HCT116 (cell line): Measurements from ENCODE around the gene ZBTB34. TPM values are rescaled to one million over a fixed set of nuclear protein-coding genes. Genes with fewer than 3 reads are reported as not detected.

Source experiments
- ATAC-seq: fragments of 200-7000 bp; cut with Tn5 transposase; 2 replicates; pipeline ENCODE4 v1.9.1; 2020; ENCODE audit warnings: mild to moderate bottlenecking, moderate library complexity
- BruUV-seq: library from RNA; stranded (reverse); fragments of 400-500 nt; replicated peaks from 2 replicates; lab custom pipeline; 2021; lab: Mats Ljungman, UMichigan
- CTCF ChIA-PET: fragments of 300-600 bp; sonication (Branson Sonifier 250); formaldehyde crosslinking; loops from one replicate; lab custom pipeline; 2021; ENCODE audit warnings: antibody characterized with exemption; lab: Charles Lee
- POLR2A ChIA-PET: fragments of 300-600, 350-600 bp; sonication (Branson Sonifier 250); formaldehyde crosslinking; loops from one replicate; lab custom pipeline; 2021; ENCODE audit warnings: antibody characterized with exemption; lab: Charles Lee
- RAD21 ChIA-PET, 2 experiments: fragments of 300-600 bp; sonication (Branson Sonifier 250); formaldehyde crosslinking; loops; one replicate each; lab custom pipeline; 2023; ENCODE audit warnings: low total read pairs in 2 of 2; ENCODE audit not compliant: uncharacterized antibody in 2 of 2, unreplicated experiment in 2 of 2, low non-redundant PET in 1 of 2; lab: Charles Lee
- DNase-seq: peaks from one replicate; pipeline ENCODE4 v3.0.0-alpha.2; 2010; ENCODE audit warnings: low read depth, low spot score
- H2AFZ ChIP-seq: fragments of 200-600 bp; shearing (Covaris generic), sonication (generic); 2 replicates; pipeline ENCODE4 v1.6.1; 2017; ENCODE audit warnings: low read depth, mixed run types, mixed read lengths, antibody characterized with exemption, low read length; ENCODE audit not compliant: poor library complexity, severe bottlenecking
- H3K27ac ChIP-seq: 2 replicates; pipeline ENCODE4 v1.5.1; 2012; ENCODE audit warnings: low read depth, low read length
- H3K27me3 ChIP-seq: fragments of 200-600 bp; sonication (generic); 2 replicates; pipeline ENCODE4 v1.6.1; 2016; ENCODE audit warnings: mixed run types, low read length, mixed read lengths; ENCODE audit not compliant: insufficient read depth
- H3K36me3 ChIP-seq, 2 experiments: fragments of 200-500 bp in 1 of 2; fragments of 200-600 bp in 1 of 2; sonication (Bioruptor generic) in 1 of 2; sonication (generic) in 1 of 2; 2 replicates each; pipeline versions ENCODE4 v1.5.1 to v1.6.1; 2014 to 2016; ENCODE audit warnings: low read length in 2 of 2, inconsistent platforms in 1 of 2, mixed read lengths in 1 of 2, mixed run types in 1 of 2; ENCODE audit not compliant: insufficient read depth in 2 of 2, control insufficient read depth in 1 of 2
- H3K4me1 ChIP-seq, 2 experiments: fragments of 200-600 bp in 1 of 2; sonication (generic) in 1 of 2; 2 replicates each; pipeline versions ENCODE4 v1.5.1 to v1.6.1; 2012 to 2017; ENCODE audit warnings: low read length in 2 of 2, inconsistent platforms in 1 of 2, mild to moderate bottlenecking in 1 of 2, mixed read lengths in 1 of 2, mixed run types in 1 of 2, moderate library complexity in 1 of 2; ENCODE audit not compliant: insufficient read depth in 2 of 2, control insufficient read depth in 1 of 2
- H3K4me2 ChIP-seq: fragments of 200-600 bp; sonication (generic); 2 replicates; pipeline ENCODE4 v1.6.1; 2017; ENCODE audit warnings: mixed run types, low read length, mixed read lengths
- H3K4me3 ChIP-seq, 2 experiments: fragments of 200-600 bp in 1 of 2; sonication (generic) in 1 of 2; replicated peaks in 1 of 2; 2 replicates each; pipeline ENCODE4 v1.5.1; 2011 to 2016; ENCODE audit warnings: low read length in 2 of 2, control low read depth in 1 of 2, low read depth in 1 of 2, mild to moderate bottlenecking in 1 of 2, mixed read lengths in 1 of 2, mixed run types in 1 of 2
- H3K79me2 ChIP-seq: fragments of 200-600 bp; sonication (generic); 2 replicates; pipeline ENCODE4 v1.6.1; 2017; ENCODE audit warnings: mild to moderate bottlenecking, mixed run types, low read length, moderate library complexity, mixed read lengths; ENCODE audit not compliant: insufficient read depth
- H3K9ac ChIP-seq: fragments of 200-600 bp; sonication (generic); 2 replicates; pipeline ENCODE4 v1.6.1; 2016; ENCODE audit warnings: low read length, mixed read lengths
- H3K9me2 ChIP-seq: fragments of 200-600 bp; sonication (generic), shearing (Covaris generic); 2 replicates; pipeline ENCODE4 v1.6.1; 2017; ENCODE audit warnings: mixed run types, mild to moderate bottlenecking, moderate library complexity; ENCODE audit not compliant: insufficient read depth
- H3K9me3 ChIP-seq, 2 experiments: fragments of 200-500 bp in 1 of 2; fragments of 200-600 bp in 1 of 2; sonication (Bioruptor generic) in 1 of 2; sonication (generic) in 1 of 2; 2 replicates each; pipeline ENCODE4 v1.6.1; 2014 to 2017; ENCODE audit warnings: low read length in 2 of 2, mixed read lengths in 2 of 2, inconsistent platforms in 1 of 2, low read depth in 1 of 2, mild to moderate bottlenecking in 1 of 2, mixed run types in 1 of 2, moderate library complexity in 1 of 2; ENCODE audit not compliant: control insufficient read depth in 1 of 2, insufficient read depth in 1 of 2
- H4K20me1 ChIP-seq: fragments of 200-600 bp; sonication (generic), shearing (Covaris generic); 2 replicates; pipeline ENCODE4 v1.6.1; 2017; ENCODE audit warnings: mixed run types, mild to moderate bottlenecking, moderate library complexity; ENCODE audit not compliant: insufficient read depth
- CBX3 ChIP-seq: IDR thresholded peaks from 2 replicates; pipeline ENCODE4 v1.6.1; 2012; ENCODE audit warnings: low read depth
- CEBPB ChIP-seq: IDR thresholded peaks from 2 replicates; pipeline ENCODE4 v1.6.1; 2012; ENCODE audit warnings: low read depth
- EGR1 ChIP-seq: IDR thresholded peaks from 2 replicates; pipeline ENCODE4 v1.6.1; 2012; ENCODE audit warnings: low read depth
- ELF1 ChIP-seq: IDR thresholded peaks from 2 replicates; pipeline ENCODE4 v1.6.1; 2012; ENCODE audit warnings: low read depth, borderline replicate concordance
- EZH2 ChIP-seq: fragments of 200-600 bp; sonication (generic); IDR thresholded peaks from 2 replicates; pipeline ENCODE4 v1.6.1; 2017; ENCODE audit warnings: antibody characterized with exemption, mixed run types
- FOSL1 ChIP-seq: IDR thresholded peaks from 2 replicates; pipeline ENCODE4 v1.6.1; 2012; ENCODE audit warnings: low read depth
- JUND ChIP-seq: IDR thresholded peaks from 2 replicates; pipeline ENCODE4 v1.6.1; 2012
- POLR2A ChIP-seq: IDR thresholded peaks from 2 replicates; pipeline ENCODE4 v1.7.0; 2011; ENCODE audit warnings: borderline replicate concordance; ENCODE audit not compliant: insufficient read depth, insufficient read length; ENCODE audit errors: extremely low read depth
- POLR2AphosphoS5 ChIP-seq: IDR thresholded peaks from 2 replicates; pipeline ENCODE4 v1.6.1; 2011; ENCODE audit warnings: mild to moderate bottlenecking, low read depth, low read length, moderate library complexity
- SRF ChIP-seq: IDR thresholded peaks from 2 replicates; pipeline ENCODE4 v1.6.1; 2012; ENCODE audit warnings: low read depth
- YY1 ChIP-seq: IDR thresholded peaks from 2 replicates; pipeline ENCODE4 v1.6.1; 2011; ENCODE audit warnings: low read length, low read depth, moderate library complexity, mild to moderate bottlenecking; ENCODE audit not compliant: insufficient replicate concordance; ENCODE audit errors: extremely low read depth
- ZFX ChIP-seq: fragments of 450-650 bp; IDR thresholded peaks from 2 replicates; pipeline ENCODE4 v1.6.1; 2017
- ZNF274 ChIP-seq: fragments of 200-500 bp; sonication (Bioruptor generic); IDR thresholded peaks from 2 replicates; pipeline ENCODE4 v1.6.1; 2014; ENCODE audit warnings: mild to moderate bottlenecking, low read depth, low read length, inconsistent platforms
- intact Hi-C: fragments of 100-400 bp; cut with micrococcal nuclease; formaldehyde crosslinking; loops from 2 replicates; pipeline ENCODE4 v1.10.0; 2022
- total RNA-seq: library from RNA; stranded (reverse); gene quantifications from one replicate; pipeline ENCODE4 v1.2.1, GENCODE V29; 2021; ENCODE audit not compliant: unreplicated experiment
- TF ChIP-seq, protein P1 (sequence below): IDR thresholded peaks from 2 replicates; pipeline ENCODE4 v1.6.1; 2012
- TF ChIP-seq, protein P2 (sequence below): IDR thresholded peaks from 2 replicates; pipeline ENCODE4 v1.6.1; 2012

ZBTB34 gene
- total RNA-seq, 1 experiment from 2014 or later: 5.6 TPM

DNA sequence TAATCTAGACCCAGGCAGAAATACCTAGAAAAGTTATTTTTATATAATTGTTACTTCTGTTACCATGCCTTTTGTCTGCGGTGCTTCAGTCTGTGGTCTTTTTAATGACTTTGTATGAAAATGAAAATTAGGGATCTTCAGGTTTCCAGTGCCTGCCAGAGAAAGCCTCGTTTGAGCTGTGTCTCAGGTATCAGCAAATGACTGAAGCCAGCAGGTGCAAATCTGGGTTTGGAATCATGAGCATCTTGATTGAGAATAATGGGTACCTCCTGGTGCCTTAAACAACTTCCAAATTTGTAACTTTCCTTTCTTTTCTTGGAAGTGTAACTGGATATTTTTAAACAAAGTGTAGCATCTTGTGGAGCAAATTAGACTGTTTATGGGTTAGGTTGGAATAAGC lies 4.3 kb downstream of the ZBTB34 start:
- ChIA-PET POLR2A (no interaction called here), CTCF (interaction anchor here (0.7 kb wide), 1 partner anchor 49 kb away, joined by 3 read pairs; no protein-coding TSS in a partner anchor)
- no TSS peak for BruUV-seq

DNA sequence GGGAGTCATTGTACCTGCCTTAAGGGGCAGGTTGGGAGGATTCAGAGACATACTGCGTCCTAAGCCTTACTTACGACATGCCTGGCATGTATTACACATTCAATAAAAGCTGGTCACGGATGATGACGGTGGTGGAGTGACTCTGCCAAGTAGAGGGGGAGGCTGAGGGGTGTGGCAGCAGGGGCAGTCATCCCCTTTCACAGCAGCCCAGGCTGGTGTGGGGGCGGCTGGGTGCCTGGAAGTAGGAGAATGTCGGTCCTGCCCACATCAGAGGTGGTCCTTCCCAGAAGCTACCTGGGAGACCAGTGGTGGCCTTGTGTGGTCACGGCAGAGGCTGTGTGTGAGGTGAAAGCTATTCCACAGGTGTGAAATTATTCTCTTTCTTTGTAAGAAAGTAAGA lies 8.9 kb downstream of the ZBTB34 start:
- peaks cover 38% of the 10 kb centered on the region for H3K79me2 ChIP-seq
- ChIA-PET RAD21 (no interaction called here), POLR2A (no interaction called here), CTCF (interaction anchor here (1.7 kb wide), 1 partner anchor 10 kb away, joined by 6 read pairs; the partner anchor contains the start of gene ZBTB34)
- H3K9ac ChIP-seq: no peak overlapping the region
- H3K27me3 ChIP-seq: no peaks in the 10 kb centered on the region
- TF ChIP-seq ZFX: no peak
- TF ChIP-seq, protein P1, sequence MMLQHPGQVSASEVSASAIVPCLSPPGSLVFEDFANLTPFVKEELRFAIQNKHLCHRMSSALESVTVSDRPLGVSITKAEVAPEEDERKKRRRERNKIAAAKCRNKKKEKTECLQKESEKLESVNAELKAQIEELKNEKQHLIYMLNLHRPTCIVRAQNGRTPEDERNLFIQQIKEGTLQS: no peak
- TF ChIP-seq JUND: no peak
- TF ChIP-seq ZNF274: no peak
- TF ChIP-seq CEBPB: no peak
- no peak for DNase-seq
- H3K9me2 ChIP-seq: no peaks in the 10 kb centered on the region
- no peak overlapping the region for H3K27ac ChIP-seq
- no peaks in the 10 kb centered on the region for H3K9me3 ChIP-seq
- 0 out of 4 replicates have a peak, but pooled peaks cover 0 to 5% of the 10 kb centered on the region in 2 experiments for H3K4me1 ChIP-seq
- intact Hi-C loops: no loop called here
- no peak overlapping the region for H2AFZ ChIP-seq
- BruUV-seq: no TSS peak
- ATAC-seq: no peak
- H3K36me3 ChIP-seq: 0 out of 4 replicates have a peak, but pooled peaks cover 2 to 3% of the 10 kb centered on the region in 2 experiments
- no peak overlapping the region for H3K4me3 ChIP-seq
- H4K20me1 ChIP-seq: no peaks in the 10 kb centered on the region
- no peak overlapping the region for H3K4me2 ChIP-seq

More for the DNA sequence above, 4.3 kb downstream of the ZBTB34 start:
- no peak overlapping the region for H3K4me2 ChIP-seq
- RAD21 ChIA-PET: no interaction called here
- no peak for ATAC-seq
- no peak overlapping the region for H3K27ac ChIP-seq
- TF ChIP-seq CEBPB (no peak), ELF1 (no peak), FOSL1 (no peak), POLR2AphosphoS5 (no peak), SRF (no peak), YY1 (no peak), EZH2 (no peak), EGR1 (no peak), POLR2A (no peak), CBX3 (no peak)
- TF ChIP-seq, protein P2, sequence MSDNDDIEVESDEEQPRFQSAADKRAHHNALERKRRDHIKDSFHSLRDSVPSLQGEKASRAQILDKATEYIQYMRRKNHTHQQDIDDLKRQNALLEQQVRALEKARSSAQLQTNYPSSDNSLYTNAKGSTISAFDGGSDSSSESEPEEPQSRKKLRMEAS: no peak
- TF ChIP-seq, all 23 proteins: peak for 0
- H3K27me3 ChIP-seq: no peaks in the 10 kb centered on the region
- no peak for DNase-seq
- no peak overlapping the region for H3K4me3 ChIP-seq
- peaks cover 7 to 23% of the 10 kb centered on the region in 2 experiments; a peak in 3 of 4 replicates for H3K4me1 ChIP-seq
- no peak overlapping the region for H2AFZ ChIP-seq
- peaks cover 64% of the 10 kb centered on the region for H3K79me2 ChIP-seq
- H3K9ac ChIP-seq: no peak overlapping the region
- H4K20me1 ChIP-seq: no peaks in the 10 kb centered on the region
- H3K9me3 ChIP-seq: no peaks in the 10 kb centered on the region
- intact Hi-C loops: no loop called here
- H3K9me2 ChIP-seq: no peaks in the 10 kb centered on the region
- peaks cover 4 to 8% of the 10 kb centered on the region in 2 experiments; a peak in 1 of 4 replicates for H3K36me3 ChIP-seq
